D341Med (cell line): ENCODE measurements around the gene NOXA1.

Experiments used
- DNase-seq: peaks from one replicate; pipeline ENCODE4 v3.0.0; 2012; ENCODE audit warnings: low spot score

Gene NOXA1

GRCh38 chr9:137427454-137428310 is 4.5 kb downstream of the NOXA1 start:
- no peak for DNase-seq

- no peak for DNase-seq
Observed at GRCh38 chr9:137428311-137428630, 5.1 kb downstream of the NOXA1 start.

- DNase-seq, result no peak
Observed at GRCh38 chr9:137428841-137429545, 5.8 kb downstream of the NOXA1 start.

GRCh38 chr9:137429546-137429890 is 6.3 kb downstream of the NOXA1 start:
- no peak for DNase-seq

- no peak for DNase-seq
Observed at GRCh38 chr9:137429974-137430722, 7.0 kb downstream of the NOXA1 start.

GRCh38 chr9:137430723-137431415 is 7.7 kb downstream of the NOXA1 start:
- no peak for DNase-seq

- DNase-seq, result no peak
Observed at GRCh38 chr9:137431416-137431931, 8.3 kb downstream of the NOXA1 start.

- no peak for DNase-seq
Observed at GRCh38 chr9:137432687-137433348, 9.6 kb downstream of the NOXA1 start.

- no peak for DNase-seq
Observed at GRCh38 chr9:137433349-137433915, 10.2 kb downstream of the NOXA1 start.

- no peak for DNase-seq
Observed at GRCh38 chr9:137433916-137434431, 10.8 kb downstream of the NOXA1 start.

GRCh38 chr9:137434498-137435380 is 11.5 kb downstream of the NOXA1 start:
- no peak for DNase-seq

GRCh38 chr9:137435381-137435891 is 12.2 kb downstream of the NOXA1 start:
- no peak for DNase-seq

GRCh38 chr9:137435980-137436760 is 13.0 kb downstream of the NOXA1 start:
- DNase-seq, result no peak

- DNase-seq, result no peak
Observed at GRCh38 chr9:137436761-137437600, 13.8 kb downstream of the NOXA1 start.

- no peak for DNase-seq
Observed at GRCh38 chr9:137437691-137438590, 14.7 kb downstream of the NOXA1 start.

GRCh38 chr9:137438591-137439157 is 15.5 kb downstream of the NOXA1 start:
- DNase-seq, result peak; percentile 65
